Measurements from ENCODE around the gene AJAP1.
"Not testable (repeated sequence)": the region's sequence is repeated elsewhere in the genome, so short reads cannot be mapped to it uniquely, and the experiment has no call there.

AJAP1 gene

GRCh38 chr1:4653796-4654725 is at the start of gene AJAP1:
Gene AJAP1, plus strand, starts transcription at chr1:4654609. Its CDS starts 817 bp downstream, at chr1:4655426.
- Histone ChIP-seq H3K9ac (ENCODE audit: low read length) (no peak within 1 kb of the TSS), H3K4me1 (ENCODE audit: control insufficient read depth, insufficient read depth, low read length) (no peaks in the 10 kb centered on the region), H3K4me3 (ENCODE audit: low read length) (no peak within 1 kb of the TSS), H3K27ac (ENCODE audit: low read depth, low read length) (no peak within 1 kb of the TSS), H3K36me3 (ENCODE audit: control insufficient read depth, insufficient read depth, low read length) (no peaks in the 10 kb centered on the region), H3K27me3 (ENCODE audit: control insufficient read depth, insufficient read depth, low read length) (peaks cover 13% of the 10 kb centered on the region)

- Histone ChIP-seq H3K9ac (ENCODE audit: low read length) (no peak overlapping the region), H3K36me3 (ENCODE audit: control insufficient read depth, insufficient read depth, low read length) (no peaks in the 10 kb centered on the region), H3K27me3 (ENCODE audit: control insufficient read depth, insufficient read depth, low read length) (peaks cover 2% of the 10 kb centered on the region), H3K4me1 (ENCODE audit: control insufficient read depth, insufficient read depth, low read length) (no peaks in the 10 kb centered on the region), H3K27ac (ENCODE audit: low read depth, low read length) (no peak overlapping the region), H3K4me3 (ENCODE audit: low read length) (no peak overlapping the region)
These were observed 49.3 kb upstream of the AJAP1 start for GRCh38 chr1:4605158-4605557.

GRCh38 chr1:4611563-4612341 is 42.7 kb upstream of the AJAP1 start:
- no peaks in the 10 kb centered on the region for H3K4me1 ChIP-seq (ENCODE audit: control insufficient read depth, insufficient read depth, low read length)
- H3K27ac ChIP-seq (ENCODE audit: low read depth, low read length), result no peak overlapping the region
- no peaks in the 10 kb centered on the region for H3K36me3 ChIP-seq (ENCODE audit: control insufficient read depth, insufficient read depth, low read length)
- no peak overlapping the region for H3K4me3 ChIP-seq (ENCODE audit: low read length)
- no peak overlapping the region for H3K9ac ChIP-seq (ENCODE audit: low read length)
- no peaks in the 10 kb centered on the region for H3K27me3 ChIP-seq (ENCODE audit: control insufficient read depth, insufficient read depth, low read length)

GRCh38 chr1:4612991-4613390 is 41.4 kb upstream of the AJAP1 start:
- H3K27me3 ChIP-seq (ENCODE audit: control insufficient read depth, insufficient read depth, low read length), result no peaks in the 10 kb centered on the region
- no peak overlapping the region for H3K27ac ChIP-seq (ENCODE audit: low read depth, low read length)
- H3K4me1 ChIP-seq (ENCODE audit: control insufficient read depth, insufficient read depth, low read length), result no peaks in the 10 kb centered on the region
- H3K9ac ChIP-seq (ENCODE audit: low read length), result no peak overlapping the region
- H3K4me3 ChIP-seq (ENCODE audit: low read length), result no peak overlapping the region
- H3K36me3 ChIP-seq (ENCODE audit: control insufficient read depth, insufficient read depth, low read length), result no peaks in the 10 kb centered on the region

- H3K27ac ChIP-seq (ENCODE audit: low read depth, low read length), result no peak overlapping the region
- no peak overlapping the region for H3K4me3 ChIP-seq (ENCODE audit: low read length)
- H3K4me1 ChIP-seq (ENCODE audit: control insufficient read depth, insufficient read depth, low read length), result no peaks in the 10 kb centered on the region
- no peaks in the 10 kb centered on the region for H3K27me3 ChIP-seq (ENCODE audit: control insufficient read depth, insufficient read depth, low read length)
- H3K9ac ChIP-seq (ENCODE audit: low read length), result no peak overlapping the region
- H3K36me3 ChIP-seq (ENCODE audit: control insufficient read depth, insufficient read depth, low read length), result no peaks in the 10 kb centered on the region
These were observed 40.6 kb upstream of the AJAP1 start for GRCh38 chr1:4613606-4614370.

- no peak overlapping the region for H3K9ac ChIP-seq (ENCODE audit: low read length)
- H3K36me3 ChIP-seq (ENCODE audit: control insufficient read depth, insufficient read depth, low read length), result no peaks in the 10 kb centered on the region
- no peak overlapping the region for H3K27ac ChIP-seq (ENCODE audit: low read depth, low read length)
- H3K4me1 ChIP-seq (ENCODE audit: control insufficient read depth, insufficient read depth, low read length), result no peaks in the 10 kb centered on the region
- H3K27me3 ChIP-seq (ENCODE audit: control insufficient read depth, insufficient read depth, low read length), result no peaks in the 10 kb centered on the region
- no peak overlapping the region for H3K4me3 ChIP-seq (ENCODE audit: low read length)
These were observed 39.9 kb upstream of the AJAP1 start for GRCh38 chr1:4614371-4615137.

GRCh38 chr1:4615138-4615470 is 39.3 kb upstream of the AJAP1 start:
- Histone ChIP-seq H3K36me3 (ENCODE audit: control insufficient read depth, insufficient read depth, low read length) (no peaks in the 10 kb centered on the region), H3K27ac (ENCODE audit: low read depth, low read length) (no peak overlapping the region), H3K9ac (ENCODE audit: low read length) (no peak overlapping the region), H3K4me3 (ENCODE audit: low read length) (no peak overlapping the region), H3K27me3 (ENCODE audit: control insufficient read depth, insufficient read depth, low read length) (no peaks in the 10 kb centered on the region), H3K4me1 (ENCODE audit: control insufficient read depth, insufficient read depth, low read length) (no peaks in the 10 kb centered on the region)

GRCh38 chr1:4615501-4615900 is 38.9 kb upstream of the AJAP1 start:
- Histone ChIP-seq H3K27ac (ENCODE audit: low read depth, low read length) (no peak overlapping the region), H3K4me3 (ENCODE audit: low read length) (no peak overlapping the region), H3K27me3 (ENCODE audit: control insufficient read depth, insufficient read depth, low read length) (no peaks in the 10 kb centered on the region), H3K36me3 (ENCODE audit: control insufficient read depth, insufficient read depth, low read length) (no peaks in the 10 kb centered on the region), H3K9ac (ENCODE audit: low read length) (no peak overlapping the region), H3K4me1 (ENCODE audit: control insufficient read depth, insufficient read depth, low read length) (no peaks in the 10 kb centered on the region)

GRCh38 chr1:4616831-4617465 is 37.5 kb upstream of the AJAP1 start:
- no peak overlapping the region for H3K4me3 ChIP-seq (ENCODE audit: low read length)
- no peaks in the 10 kb centered on the region for H3K4me1 ChIP-seq (ENCODE audit: control insufficient read depth, insufficient read depth, low read length)
- H3K36me3 ChIP-seq (ENCODE audit: control insufficient read depth, insufficient read depth, low read length), result no peaks in the 10 kb centered on the region
- H3K9ac ChIP-seq (ENCODE audit: low read length), result no peak overlapping the region
- no peaks in the 10 kb centered on the region for H3K27me3 ChIP-seq (ENCODE audit: control insufficient read depth, insufficient read depth, low read length)
- no peak overlapping the region for H3K27ac ChIP-seq (ENCODE audit: low read depth, low read length)

- Histone ChIP-seq H3K27me3 (ENCODE audit: control insufficient read depth, insufficient read depth, low read length) (no peaks in the 10 kb centered on the region), H3K27ac (ENCODE audit: low read depth, low read length) (no peak overlapping the region), H3K4me1 (ENCODE audit: control insufficient read depth, insufficient read depth, low read length) (no peaks in the 10 kb centered on the region), H3K9ac (ENCODE audit: low read length) (no peak overlapping the region), H3K36me3 (ENCODE audit: control insufficient read depth, insufficient read depth, low read length) (no peaks in the 10 kb centered on the region), H3K4me3 (ENCODE audit: low read length) (no peak overlapping the region)
These were observed 36.9 kb upstream of the AJAP1 start for GRCh38 chr1:4617506-4617905.

- not testable (repeated sequence) for H3K4me3 ChIP-seq (ENCODE audit: low read length); H3K27ac ChIP-seq (ENCODE audit: low read depth, low read length); H3K9ac ChIP-seq (ENCODE audit: low read length); H3K4me1 ChIP-seq (ENCODE audit: control insufficient read depth, insufficient read depth, low read length); H3K27me3 ChIP-seq (ENCODE audit: control insufficient read depth, insufficient read depth, low read length); H3K36me3 ChIP-seq (ENCODE audit: control insufficient read depth, insufficient read depth, low read length)
These were observed 35.6 kb upstream of the AJAP1 start for GRCh38 chr1:4618827-4619226.

All from rectal smooth muscle tissue (tissue), 1 donor.